Glutamatergic neuron (in vitro differentiated cells): ENCODE data around the gene CDC40. TPM values are rescaled to one million over a fixed set of nuclear protein-coding genes. Genes with fewer than 3 reads are reported as not detected.
A peak's percentile ranks its signal among the peaks of the same experiment; 100 is the strongest.

Experiments used
- DNase-seq: peaks from one replicate; pipeline ENCODE4 v3.0.0; 2022
- H3K27ac Mint-ChIP-seq: one replicate; pipeline ENCODE4 v1.8.0; 2020; ENCODE audit warnings: mild to moderate bottlenecking, mixed read lengths, inconsistent platforms; ENCODE audit not compliant: unreplicated experiment
- H3K27me3 Mint-ChIP-seq: one replicate; pipeline ENCODE4 v1.8.0; 2020; ENCODE audit warnings: mild to moderate bottlenecking, moderate library complexity, mixed read lengths, inconsistent platforms; ENCODE audit not compliant: unreplicated experiment
- H3K36me3 Mint-ChIP-seq: one replicate; pipeline ENCODE4 v1.8.0; 2020; ENCODE audit warnings: mild to moderate bottlenecking, mixed read lengths, inconsistent platforms; ENCODE audit not compliant: unreplicated experiment
- H3K4me1 Mint-ChIP-seq: one replicate; pipeline ENCODE4 v1.8.0; 2020; ENCODE audit warnings: mild to moderate bottlenecking, low read depth, mixed read lengths, inconsistent platforms; ENCODE audit not compliant: unreplicated experiment
- H3K4me3 Mint-ChIP-seq: one replicate; pipeline ENCODE4 v1.8.0; 2020; ENCODE audit warnings: mild to moderate bottlenecking, mixed read lengths, inconsistent platforms; ENCODE audit not compliant: unreplicated experiment
- H3K9me3 Mint-ChIP-seq: one replicate; pipeline ENCODE4 v1.8.0; 2020; ENCODE audit warnings: mild to moderate bottlenecking, moderate library complexity, mixed read lengths, inconsistent platforms; ENCODE audit not compliant: unreplicated experiment
- total RNA-seq: library from RNA; stranded (reverse); fragmentation: NEBNext Ultra II Directional; extraction: Animal tissue kit (Norgen Biotek cat#: 25700); gene quantifications from one replicate; pipeline ENCODE4 v1.2.1, GENCODE V29; 2021; ENCODE audit not compliant: unreplicated experiment
- TF ChIP-seq, protein P1 (sequence below): fragments of 200-600 bp; sonication (generic); IDR thresholded peaks from one replicate; pipeline ENCODE4 v1.5.0; 2021; ENCODE audit not compliant: partially characterized antibody, unreplicated experiment

The CDC40 gene
- total RNA-seq, 1 donor from 2014 or later, result 17.8 TPM

DNA sequence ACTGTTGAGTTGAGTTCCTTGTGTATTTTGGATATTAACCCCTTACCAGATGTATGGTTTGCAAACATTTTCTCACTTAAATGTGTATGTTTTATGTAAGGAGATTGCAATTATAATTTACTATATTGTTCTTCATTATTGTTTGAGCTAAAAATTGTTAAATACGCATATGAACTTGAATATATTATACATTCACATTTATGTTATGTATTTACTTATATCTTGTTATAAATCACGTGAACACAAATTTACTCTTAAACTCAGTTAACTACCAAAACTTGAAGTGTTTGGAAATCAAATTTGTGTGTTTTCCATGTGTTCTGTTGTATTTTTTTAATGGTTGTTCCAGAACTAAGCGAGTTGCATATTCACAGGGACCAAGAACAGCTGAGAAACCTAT, 18.3 kb downstream of the CDC40 start:
- TF ChIP-seq, protein P1, sequence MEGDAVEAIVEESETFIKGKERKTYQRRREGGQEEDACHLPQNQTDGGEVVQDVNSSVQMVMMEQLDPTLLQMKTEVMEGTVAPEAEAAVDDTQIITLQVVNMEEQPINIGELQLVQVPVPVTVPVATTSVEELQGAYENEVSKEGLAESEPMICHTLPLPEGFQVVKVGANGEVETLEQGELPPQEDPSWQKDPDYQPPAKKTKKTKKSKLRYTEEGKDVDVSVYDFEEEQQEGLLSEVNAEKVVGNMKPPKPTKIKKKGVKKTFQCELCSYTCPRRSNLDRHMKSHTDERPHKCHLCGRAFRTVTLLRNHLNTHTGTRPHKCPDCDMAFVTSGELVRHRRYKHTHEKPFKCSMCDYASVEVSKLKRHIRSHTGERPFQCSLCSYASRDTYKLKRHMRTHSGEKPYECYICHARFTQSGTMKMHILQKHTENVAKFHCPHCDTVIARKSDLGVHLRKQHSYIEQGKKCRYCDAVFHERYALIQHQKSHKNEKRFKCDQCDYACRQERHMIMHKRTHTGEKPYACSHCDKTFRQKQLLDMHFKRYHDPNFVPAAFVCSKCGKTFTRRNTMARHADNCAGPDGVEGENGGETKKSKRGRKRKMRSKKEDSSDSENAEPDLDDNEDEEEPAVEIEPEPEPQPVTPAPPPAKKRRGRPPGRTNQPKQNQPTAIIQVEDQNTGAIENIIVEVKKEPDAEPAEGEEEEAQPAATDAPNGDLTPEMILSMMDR, result no peak
- Mint-ChIP-seq H3K4me3 (no peak overlapping the region), H3K4me1 (peaks cover 15% of the 10 kb centered on the region), H3K27ac (no peak overlapping the region), H3K36me3 (no peaks in the 10 kb centered on the region), H3K27me3 (no peaks in the 10 kb centered on the region), H3K9me3 (no peaks in the 10 kb centered on the region)
- no peak for DNase-seq

DNA sequence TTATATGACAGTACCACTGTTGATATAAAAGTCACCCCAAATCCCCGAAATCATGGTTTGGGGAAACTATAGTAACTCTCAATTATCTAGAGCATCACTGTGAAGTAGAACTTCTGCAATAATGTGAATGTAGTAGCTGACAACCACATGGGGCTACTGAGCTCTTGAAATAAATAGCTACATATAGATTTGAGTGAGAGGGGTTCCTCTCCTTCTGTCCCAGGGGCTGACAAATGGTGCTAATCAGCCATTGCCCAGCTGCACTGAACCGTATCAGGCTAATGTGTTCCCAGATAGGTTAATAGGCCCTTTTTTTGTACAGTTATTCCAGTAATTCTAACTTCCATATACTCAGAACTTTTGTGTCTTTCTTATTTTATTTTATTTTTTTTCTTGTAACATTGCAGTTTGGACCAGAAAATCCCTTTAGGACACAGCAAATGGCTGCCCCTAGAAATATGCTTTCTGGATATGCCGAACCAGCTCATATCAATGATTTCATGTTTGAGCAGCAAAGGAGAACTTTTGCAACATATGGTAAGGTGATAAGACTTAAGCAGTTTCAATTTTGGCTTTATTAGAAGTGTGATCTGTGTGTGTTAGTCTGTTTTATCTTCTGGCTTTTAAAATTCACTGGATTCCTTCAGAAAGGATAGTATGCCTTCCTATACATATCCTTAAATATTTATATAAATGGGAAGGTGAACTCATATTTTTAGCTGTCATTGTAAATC, 21.1 kb downstream of the CDC40 start:
- Mint-ChIP-seq H3K36me3 (no peaks in the 10 kb centered on the region), H3K4me3 (no peak overlapping the region)
- TF ChIP-seq, protein P1, result no peak

DNA sequence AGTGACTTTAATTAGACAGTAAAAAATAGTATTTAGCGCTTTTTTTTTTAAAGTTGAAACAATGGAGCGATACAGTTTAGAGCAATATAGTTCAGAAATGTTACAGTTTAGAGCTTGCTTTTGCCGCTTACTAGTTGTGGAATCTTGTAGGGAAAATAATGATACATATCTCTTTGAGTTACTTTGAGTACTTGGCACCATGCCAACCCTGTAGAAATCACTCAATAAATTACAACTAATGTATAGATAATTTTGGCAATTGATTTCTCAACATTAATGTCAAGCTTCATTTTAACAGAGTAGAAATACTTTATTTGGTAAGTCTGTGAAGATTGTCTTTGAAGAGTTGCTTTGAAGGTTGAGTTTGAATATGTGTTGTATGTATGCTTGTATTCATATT, 27.4 kb downstream of the CDC40 start:
- Mint-ChIP-seq H3K4me3 (no peak overlapping the region), H3K9me3 (no peaks in the 10 kb centered on the region), H3K4me1 (peaks cover 2% of the 10 kb centered on the region), H3K27ac (no peak overlapping the region), H3K36me3 (no peaks in the 10 kb centered on the region), H3K27me3 (no peaks in the 10 kb centered on the region)
- no peak for DNase-seq
- TF ChIP-seq, protein P1, result no peak

More for the DNA sequence above, 21.1 kb downstream of the CDC40 start:
- DNase-seq, result peak; percentile 43
- no peak overlapping the region for H3K27ac Mint-ChIP-seq
- H3K4me1 Mint-ChIP-seq, result peaks cover 17% of the 10 kb centered on the region
- no peaks in the 10 kb centered on the region for H3K9me3 Mint-ChIP-seq
- no peaks in the 10 kb centered on the region for H3K27me3 Mint-ChIP-seq

GRCh38 chr6:110211753-110212152, 31.5 kb downstream of the CDC40 start:
- Mint-ChIP-seq H3K4me1 (peaks cover 9% of the 10 kb centered on the region), H3K9me3 (peaks cover 1% of the 10 kb centered on the region), H3K36me3 (no peaks in the 10 kb centered on the region), H3K27ac (no peak overlapping the region), H3K4me3 (no peak overlapping the region), H3K27me3 (no peaks in the 10 kb centered on the region)
- DNase-seq, result no peak
- TF ChIP-seq, protein P1, result no peak

DNA sequence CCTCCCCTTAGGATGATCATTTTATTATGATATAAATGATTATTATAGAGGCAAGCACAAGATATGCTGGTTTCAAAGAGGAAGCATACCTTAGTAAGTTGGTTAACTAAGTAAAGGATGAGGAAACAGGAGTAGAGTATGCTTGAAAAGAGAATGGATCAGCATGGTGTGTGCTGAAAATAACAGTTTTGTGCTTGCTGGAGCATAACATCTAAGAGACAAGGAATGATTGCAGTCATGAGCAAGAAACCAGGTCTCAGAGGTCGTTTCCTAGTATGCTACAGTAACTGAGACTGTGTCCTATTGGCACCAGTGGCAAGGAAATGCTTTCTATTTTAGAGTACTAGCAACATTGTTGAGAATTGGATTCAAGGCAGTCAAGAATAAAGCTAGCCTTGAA, 34.1 kb downstream of the CDC40 start:
- no peak overlapping the region for H3K4me3 Mint-ChIP-seq
- H3K27ac Mint-ChIP-seq, result no peak overlapping the region
- H3K4me1 Mint-ChIP-seq, result peaks cover 9% of the 10 kb centered on the region
- peaks cover under 1% of the 10 kb centered on the region for H3K36me3 Mint-ChIP-seq
- DNase-seq, result no peak
- peaks cover 1% of the 10 kb centered on the region for H3K9me3 Mint-ChIP-seq
- no peaks in the 10 kb centered on the region for H3K27me3 Mint-ChIP-seq
- TF ChIP-seq, protein P1, result no peak
